Activated CD4-positive, alpha-beta T cell treated with anti-CD3 and anti-CD28 coated beads, Interleukin-2, amount 50 U/mL, for 1 hour (primary cell): ENCODE measurements around the gene PRKN.

Source experiments
- DNase-seq: peaks from one replicate; pipeline ENCODE4 v3.0.0-alpha.2; 2020

PRKN gene

GRCh38 chr6:161379834-161380582 is 1347.6 kb downstream of the PRKN start:
- DNase-seq: no peak

- no peak for DNase-seq
Measured at GRCh38 chr6:161378115-161378514, 1349.5 kb downstream of the PRKN start.

- DNase-seq: no peak
Measured at GRCh38 chr6:161377116-161377515, 1350.5 kb downstream of the PRKN start.

GRCh38 chr6:161376367-161376766 is 1351.2 kb downstream of the PRKN start:
- no peak for DNase-seq

GRCh38 chr6:161374971-161375873 is 1352.3 kb downstream of the PRKN start:
- DNase-seq: no peak

- peak; percentile 58 for DNase-seq
Measured at GRCh38 chr6:161373905-161374451, 1353.6 kb downstream of the PRKN start.

- DNase-seq: no peak
Measured at GRCh38 chr6:161372422-161372793, 1355.2 kb downstream of the PRKN start.

GRCh38 chr6:161370880-161371279 is 1356.7 kb downstream of the PRKN start:
- peak; percentile 66 for DNase-seq

GRCh38 chr6:161369339-161369738 is 1358.2 kb downstream of the PRKN start:
- no peak for DNase-seq

- no peak for DNase-seq
Measured at GRCh38 chr6:161368514-161368913, 1359.1 kb downstream of the PRKN start.

- DNase-seq: no peak
Measured at GRCh38 chr6:161367472-161367871, 1360.1 kb downstream of the PRKN start.

GRCh38 chr6:161366301-161366923 is 1361.2 kb downstream of the PRKN start:
- DNase-seq: no peak

- DNase-seq: no peak
Measured at GRCh38 chr6:161365633-161366032, 1361.9 kb downstream of the PRKN start.

GRCh38 chr6:161363286-161363685 is 1364.3 kb downstream of the PRKN start:
- no peak for DNase-seq

- no peak for DNase-seq
Measured at GRCh38 chr6:161362266-161362665, 1365.3 kb downstream of the PRKN start.

- no peak for DNase-seq
Measured at GRCh38 chr6:161361529-161361928, 1366.0 kb downstream of the PRKN start.

- no peak for DNase-seq
Measured at GRCh38 chr6:161360520-161360919, 1367.0 kb downstream of the PRKN start.

- DNase-seq: no peak
Measured at GRCh38 chr6:161359618-161359945, 1368.0 kb downstream of the PRKN start.

- DNase-seq: no peak
Measured at GRCh38 chr6:161356167-161356854, 1371.3 kb downstream of the PRKN start.

- no peak for DNase-seq
Measured at GRCh38 chr6:161355696-161356095, 1371.9 kb downstream of the PRKN start.

- DNase-seq: no peak
Measured at GRCh38 chr6:161354956-161355355, 1372.6 kb downstream of the PRKN start.

- DNase-seq: no peak
Measured at GRCh38 chr6:161354276-161354840, 1373.2 kb downstream of the PRKN start.

- DNase-seq: no peak
Measured at GRCh38 chr6:161353208-161353613, 1374.4 kb downstream of the PRKN start.
